Germinal center (tissue), 1 donor: ENCODE measurements around the gene CHCHD6.

Experiments
- DNase-seq: peaks from one replicate; pipeline ENCODE4 v3.0.0; 2012; ENCODE audit warnings: mixed read lengths, low spot score

CHCHD6 gene

DNA sequence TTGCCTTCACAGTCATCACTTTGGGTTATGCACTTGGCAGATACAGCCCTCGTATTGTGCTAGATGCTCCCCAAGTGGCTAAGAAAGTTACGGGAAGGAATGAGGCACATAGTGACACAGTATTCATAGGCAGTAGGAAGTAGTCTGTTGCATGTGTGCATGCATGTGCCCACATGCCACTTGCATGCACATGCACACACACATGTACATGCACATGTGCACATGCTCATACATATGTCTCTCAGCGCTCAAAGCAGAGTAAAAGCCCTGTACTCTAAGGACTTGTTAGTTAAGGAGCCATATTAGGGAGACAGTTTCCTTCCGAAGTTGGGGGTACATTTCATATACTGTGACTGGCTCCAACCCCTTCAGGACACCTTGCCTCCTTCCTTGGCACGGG lies 128.9 kb downstream of the CHCHD6 start:
- no peak for DNase-seq

DNA sequence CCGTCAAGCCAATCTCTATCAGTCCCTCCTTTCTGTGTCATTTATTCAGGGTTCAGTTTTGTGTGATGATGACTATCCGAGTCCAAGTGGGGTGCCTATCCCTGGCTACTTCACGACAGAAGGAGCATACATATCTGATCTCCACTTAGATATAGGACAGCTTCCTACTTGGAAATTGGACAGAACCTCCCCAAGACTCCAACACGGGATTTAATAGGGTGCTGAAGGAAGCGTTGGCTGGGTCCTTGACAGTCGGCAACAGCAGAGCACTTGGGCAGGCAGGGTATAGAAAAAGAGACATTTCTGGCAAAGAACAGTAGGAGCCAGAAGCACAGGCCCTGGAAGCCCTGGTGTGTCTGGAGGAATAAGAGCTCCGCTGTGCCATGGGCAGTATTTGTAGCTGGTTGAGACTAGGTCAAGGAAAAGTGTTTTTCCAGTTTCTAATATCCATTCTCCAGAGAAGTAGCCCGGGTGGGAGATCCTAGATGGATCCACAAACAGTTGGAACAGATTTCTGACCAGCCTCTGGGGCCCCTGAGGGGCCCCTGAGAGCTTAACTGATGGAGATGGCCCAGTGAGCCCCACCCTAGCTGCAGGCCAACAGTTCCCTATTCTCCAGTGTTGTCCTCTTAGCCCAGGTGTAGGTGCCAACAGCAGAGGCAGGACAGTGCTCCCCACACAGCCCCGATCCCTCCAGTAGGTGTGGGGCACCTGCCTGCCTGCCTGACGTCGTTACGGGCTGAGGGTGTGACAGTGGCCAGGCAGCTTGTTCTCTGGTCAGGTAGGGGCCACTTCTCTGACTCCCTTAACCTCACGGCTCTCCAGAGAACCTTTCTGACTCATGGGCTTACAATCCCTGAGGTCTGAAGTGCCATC lies 130.8 kb downstream of the CHCHD6 start:
- no peak for DNase-seq

DNA sequence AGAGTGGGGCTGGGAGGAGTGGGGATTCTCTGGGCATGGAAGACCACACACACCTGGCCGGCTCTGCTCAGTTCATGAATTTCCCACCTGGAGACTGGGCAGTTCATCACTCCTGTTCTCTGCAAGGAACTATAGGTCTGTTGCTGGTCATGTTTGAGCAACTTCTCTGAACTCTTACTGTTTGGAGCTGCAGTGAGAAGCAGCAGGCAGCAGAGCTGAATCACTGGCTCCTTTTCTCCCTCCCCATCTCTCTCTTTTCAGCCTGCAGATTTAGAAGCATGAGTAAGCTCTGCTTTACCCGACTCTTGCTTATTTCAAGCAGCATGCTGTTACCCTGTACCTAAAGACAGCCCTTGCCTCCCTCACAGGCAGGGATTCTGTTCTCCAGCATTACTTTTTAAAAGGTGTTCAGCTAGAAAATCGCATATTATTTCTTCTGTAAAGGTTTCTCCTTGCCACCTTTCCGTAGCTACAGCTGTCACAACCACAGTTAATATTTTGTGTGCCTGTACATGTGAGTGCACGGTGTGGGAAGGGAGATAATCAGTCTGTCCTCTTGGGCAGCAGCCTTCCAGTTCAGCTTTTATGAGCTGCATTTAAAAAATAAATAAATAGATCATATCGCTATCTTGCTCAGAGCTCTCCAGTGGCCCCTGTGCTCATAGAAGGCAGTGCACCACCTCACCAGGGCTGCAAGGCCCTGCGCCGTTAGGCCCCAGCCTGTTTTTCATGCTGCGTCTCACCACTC lies 131.6 kb downstream of the CHCHD6 start:
- DNase-seq, result no peak

DNA sequence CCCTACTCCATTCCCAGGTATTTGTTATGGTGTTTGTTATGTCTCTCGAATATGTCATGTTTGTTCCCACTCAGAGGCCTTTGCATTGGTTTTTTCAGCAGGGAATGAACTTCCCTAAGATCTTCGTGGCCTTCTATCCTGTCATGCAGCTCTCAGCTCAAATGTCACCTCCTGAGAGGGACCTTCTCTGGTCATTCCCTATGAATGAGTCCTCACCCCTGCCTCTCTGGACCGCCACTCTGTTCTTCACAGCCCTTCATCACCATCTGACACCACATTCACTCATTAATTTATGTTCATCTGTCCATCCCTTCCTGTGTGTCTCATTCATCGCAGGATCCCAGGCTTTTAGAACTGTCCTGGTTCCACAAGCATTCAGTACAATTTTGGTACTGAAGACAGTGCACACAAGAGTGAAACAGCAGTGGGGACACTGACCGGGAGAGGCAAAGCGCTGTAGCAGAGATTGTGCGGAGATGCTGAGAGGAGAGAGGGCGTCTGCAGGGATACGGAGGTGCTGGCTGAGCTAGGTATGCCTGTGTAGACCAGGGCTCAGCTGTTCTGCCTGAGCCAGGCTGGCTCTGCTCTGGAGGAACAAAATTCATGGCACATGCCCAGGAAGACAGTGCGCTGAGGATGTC lies 132.3 kb downstream of the CHCHD6 start:
- no peak for DNase-seq

DNA sequence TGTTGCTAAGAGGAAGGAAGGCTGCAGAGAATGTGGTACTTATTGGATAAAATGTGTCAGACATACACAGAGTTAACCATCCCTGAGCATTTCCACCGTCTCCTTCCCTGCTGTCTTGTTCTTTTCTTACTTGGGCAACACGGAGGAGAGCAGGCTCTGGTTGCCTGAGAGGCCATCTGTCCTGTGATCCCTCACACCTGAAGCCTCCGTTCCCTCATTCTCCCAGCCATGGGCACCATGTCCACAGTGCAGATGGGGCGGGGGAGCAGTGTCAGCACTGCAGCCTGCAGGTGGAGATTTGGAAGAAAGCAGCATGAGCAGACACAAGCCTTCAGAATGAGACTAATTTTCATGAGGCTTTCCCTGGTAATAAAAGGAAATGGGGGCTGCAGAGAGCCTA lies 133.7 kb downstream of the CHCHD6 start:
- no peak for DNase-seq

DNA sequence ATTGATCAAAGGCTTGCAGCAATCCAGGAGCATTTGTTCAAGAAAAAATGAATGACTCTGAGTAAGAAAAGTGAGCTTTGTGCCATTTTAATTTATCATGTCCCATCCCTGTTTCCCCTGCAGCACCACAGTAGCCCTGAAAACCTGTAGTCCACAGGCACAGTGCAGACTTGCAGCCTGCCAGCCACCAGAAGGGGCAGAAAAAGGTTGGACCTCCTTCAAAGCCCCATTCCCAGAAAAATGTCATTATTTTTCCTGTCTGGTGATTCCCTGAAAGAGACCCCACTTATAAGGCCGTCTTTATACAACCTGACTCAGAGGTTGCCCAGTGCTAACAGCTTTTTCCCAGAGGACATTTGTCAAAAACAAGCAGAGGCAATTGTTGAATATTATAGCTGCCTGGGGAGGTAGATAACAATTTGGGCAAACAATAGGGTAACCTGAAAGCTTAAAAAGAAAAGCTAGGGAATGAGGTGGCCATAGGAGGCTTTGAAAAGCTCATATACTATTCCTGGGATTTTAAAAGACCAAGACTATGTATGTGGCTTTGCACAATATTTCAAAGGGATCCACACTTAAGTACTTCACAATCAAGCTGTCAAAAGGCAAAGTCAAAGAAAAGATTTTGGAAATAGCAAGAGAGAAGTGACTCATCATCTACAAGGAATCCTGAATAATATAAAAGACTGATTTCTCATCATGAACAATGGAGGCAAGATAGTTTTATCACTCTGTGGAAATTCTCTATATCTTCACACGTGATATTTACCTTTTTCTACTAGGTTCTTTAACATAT lies 142.1 kb downstream of the CHCHD6 start:
- DNase-seq, result no peak

DNA sequence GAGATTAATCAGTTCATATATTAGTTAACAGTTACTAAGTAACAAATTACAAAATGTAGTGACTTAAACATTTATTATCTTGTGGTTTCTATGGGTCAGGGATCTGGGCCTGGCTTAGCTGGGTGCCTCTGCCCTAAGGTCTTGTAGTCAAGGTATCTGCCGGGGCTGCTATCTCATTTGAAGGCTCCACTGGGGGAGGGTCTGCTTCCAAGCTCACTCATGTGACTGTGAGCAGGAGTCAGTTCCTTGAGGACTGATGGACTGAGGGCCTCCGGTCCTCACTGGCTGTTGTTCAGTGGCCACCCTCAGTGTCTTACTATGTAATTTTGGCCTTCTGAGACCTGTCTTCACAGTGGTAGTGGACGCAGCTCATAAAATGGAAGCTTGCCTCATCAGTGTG lies 143.0 kb downstream of the CHCHD6 start:
- DNase-seq, result no peak

DNA sequence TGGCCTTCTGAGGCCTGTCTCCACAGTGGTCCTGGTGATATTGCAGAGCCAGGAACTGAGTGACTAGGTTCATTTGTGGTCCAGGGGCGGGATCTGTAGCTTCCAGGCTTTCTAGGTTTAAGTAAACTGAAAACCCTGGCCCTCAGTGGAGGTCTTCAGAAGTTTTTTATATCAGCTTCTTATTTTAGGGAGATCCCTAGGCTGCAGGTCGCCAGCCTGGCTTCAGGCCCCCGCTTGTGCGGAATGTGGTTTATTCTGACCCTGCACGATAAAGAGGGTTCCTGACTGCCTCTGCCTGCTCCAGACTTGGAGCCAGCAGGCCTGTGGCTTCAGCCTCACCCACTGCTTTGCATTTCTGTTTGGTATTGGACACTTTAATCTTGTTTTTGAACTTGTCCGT lies 145.0 kb downstream of the CHCHD6 start:
- no peak for DNase-seq

DNA sequence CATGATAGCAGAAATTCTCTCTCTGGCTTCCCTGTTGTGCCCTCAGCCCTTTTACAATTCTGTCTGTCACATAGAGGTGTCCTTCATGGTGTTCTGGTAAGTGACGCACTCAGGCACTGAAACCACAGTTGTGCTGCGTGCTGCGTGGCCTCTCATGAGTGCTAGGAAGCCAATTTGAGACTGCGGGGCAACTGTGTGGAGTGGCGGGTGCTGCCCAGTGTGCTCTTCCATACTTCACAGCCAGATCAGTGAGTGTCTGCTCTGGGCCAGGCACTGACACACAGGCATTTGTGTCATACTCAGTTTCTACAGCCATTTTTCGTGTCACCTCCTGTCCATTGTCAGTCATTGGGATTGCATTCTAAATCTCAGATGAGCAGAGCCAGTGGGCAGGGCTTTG lies 145.7 kb downstream of the CHCHD6 start:
- DNase-seq, result no peak

DNA sequence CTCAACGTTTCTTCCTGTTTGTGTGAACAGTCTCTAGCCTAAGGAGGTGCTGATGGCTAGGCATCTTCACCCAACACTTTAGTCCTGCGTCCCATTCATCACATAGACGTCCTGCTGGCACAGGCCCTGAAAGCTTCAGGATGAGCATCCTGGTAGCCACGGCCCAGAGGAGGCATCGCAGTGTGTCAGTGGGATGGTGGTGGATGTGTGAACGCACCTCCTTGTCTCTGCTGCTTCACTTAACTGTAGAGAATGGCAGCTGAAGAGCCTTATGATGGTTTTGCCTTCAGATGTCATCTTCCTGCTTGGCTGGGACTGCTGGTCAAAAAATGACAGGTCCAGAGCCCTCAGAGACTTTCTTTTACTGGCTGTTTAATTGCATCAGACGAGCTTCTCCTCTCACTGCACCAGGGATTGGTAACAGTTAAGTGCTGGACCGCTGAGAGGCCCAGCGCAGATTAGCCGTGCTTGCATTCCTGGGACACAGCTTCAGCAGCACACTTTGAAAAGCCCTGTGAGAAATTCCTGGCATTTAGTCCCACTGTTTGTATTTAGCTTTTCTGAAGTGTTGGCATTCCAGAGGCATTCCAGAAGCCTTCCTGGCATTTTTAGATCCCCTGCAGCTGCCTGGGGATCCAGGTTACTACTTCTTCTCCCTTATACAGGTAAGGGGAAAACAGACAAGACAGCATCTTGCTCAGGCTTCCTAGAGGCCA lies 146.5 kb downstream of the CHCHD6 start:
- DNase-seq, result no peak

DNA sequence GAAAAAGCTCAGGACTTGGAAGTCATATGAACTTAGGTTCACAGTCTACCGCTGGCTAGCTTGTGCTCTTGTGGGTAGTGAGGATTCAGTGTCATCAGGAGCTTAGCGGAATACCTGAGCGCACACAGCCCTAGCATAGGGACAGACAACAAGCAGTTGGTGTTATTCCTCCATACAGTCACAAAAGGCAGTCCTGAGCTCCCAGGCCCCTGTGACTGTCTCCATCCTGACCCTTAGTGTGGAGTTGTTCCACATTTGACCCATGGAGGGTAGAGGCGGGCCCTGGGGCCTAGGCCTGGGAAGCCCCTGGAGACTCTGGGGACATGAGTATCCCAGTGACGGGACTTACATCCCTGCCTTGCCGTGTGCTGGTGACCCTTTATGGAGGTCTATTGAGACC lies 147.3 kb downstream of the CHCHD6 start:
- DNase-seq, result no peak

DNA sequence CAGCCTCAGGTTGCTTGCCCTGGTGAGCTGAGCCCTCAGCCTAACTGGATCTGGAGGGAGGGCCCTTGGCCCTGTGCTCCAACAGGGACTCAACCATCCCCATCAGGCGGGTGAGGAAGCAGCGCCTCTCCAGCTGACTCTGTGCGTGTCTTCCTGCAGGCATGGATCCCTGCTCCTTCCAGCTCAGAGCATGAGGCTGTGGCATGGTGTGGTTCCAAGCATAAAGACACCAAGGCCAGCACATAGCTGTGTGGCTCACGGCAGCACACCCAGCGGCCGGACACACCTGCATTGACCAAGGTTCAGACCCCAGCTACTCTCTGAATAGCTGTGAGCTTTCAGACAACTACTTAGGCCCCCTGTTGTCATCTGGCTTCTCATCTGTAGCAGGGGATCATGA lies 147.9 kb downstream of the CHCHD6 start:
- no peak for DNase-seq

DNA sequence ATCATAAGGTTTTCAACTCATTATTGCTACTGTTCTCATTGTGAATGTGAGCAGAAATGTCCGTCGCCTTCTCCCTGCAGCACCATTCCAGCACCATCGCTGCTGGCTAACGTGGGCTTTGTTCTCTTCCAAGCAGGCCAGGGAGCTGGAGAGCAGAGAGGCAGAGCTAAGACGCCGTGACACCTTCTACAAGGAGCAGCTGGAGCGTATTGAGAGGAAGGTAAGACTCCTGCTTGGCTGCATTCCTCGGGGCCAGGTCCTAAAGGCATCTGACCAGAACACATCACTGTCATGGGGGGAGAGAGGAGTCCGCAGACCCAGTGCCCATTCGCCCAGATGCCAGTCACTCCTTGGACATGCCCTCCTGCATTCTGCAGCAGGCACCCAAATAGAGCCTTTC lies 148.5 kb downstream of the CHCHD6 start:
- no peak for DNase-seq

DNA sequence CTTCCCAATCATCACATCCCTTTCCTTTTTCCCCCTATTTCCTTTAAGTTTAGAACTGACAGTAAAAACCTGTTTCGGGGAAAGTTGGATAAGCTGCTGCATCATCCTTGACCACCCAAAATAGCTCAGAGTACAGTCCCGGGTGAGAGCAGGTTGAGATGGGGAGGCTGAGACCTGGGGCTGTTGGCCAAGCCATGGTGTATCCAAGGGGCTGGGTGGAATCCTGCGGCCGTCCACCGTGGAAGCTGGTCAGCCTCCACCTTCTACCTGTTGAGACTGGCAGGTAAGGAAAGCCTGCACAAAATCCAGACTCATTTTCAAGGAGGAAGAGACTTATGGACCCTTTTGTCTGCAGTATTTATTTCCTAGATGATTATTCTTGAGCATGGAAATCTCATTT lies 150.6 kb downstream of the CHCHD6 start:
- DNase-seq, result no peak

DNA sequence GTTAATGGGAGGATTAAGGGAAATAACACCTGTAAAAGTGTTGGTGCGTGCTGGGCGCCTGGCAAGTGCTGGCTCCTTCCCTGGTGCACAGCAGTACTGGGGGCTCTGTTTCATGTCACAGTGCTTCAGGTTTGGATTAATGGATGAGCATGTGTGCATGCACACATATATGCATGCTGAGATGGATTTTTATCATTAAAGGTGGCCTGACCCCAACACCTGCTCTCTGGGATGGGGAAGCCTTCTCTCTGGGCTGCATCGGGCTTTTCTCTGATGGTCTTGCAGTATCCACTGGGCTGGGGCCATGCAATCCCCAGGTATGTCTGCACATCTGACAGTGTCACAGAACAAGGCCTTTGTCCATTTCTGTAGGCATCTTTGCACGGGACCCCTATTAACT lies 151.3 kb downstream of the CHCHD6 start:
- no peak for DNase-seq

DNA sequence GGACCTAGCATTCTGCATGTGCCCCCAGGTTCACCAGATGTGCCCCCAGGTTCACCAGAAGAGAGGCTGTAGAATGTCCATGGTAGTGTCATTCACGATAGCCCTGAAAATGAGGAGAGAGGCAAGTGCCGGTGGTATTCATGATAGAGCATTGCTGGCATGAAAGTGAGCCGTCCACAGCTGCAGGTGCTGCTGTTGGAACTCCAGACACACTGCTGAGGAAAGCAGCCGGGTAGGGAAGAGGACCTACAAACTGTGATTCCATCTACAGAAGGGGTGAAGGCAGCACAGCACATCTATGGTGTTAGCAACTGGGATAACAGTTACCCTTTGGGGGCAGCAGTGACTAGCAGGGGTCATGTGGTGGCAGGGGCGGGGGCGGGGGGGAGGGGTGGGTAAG lies 153.9 kb downstream of the CHCHD6 start:
- DNase-seq, result no peak

DNA sequence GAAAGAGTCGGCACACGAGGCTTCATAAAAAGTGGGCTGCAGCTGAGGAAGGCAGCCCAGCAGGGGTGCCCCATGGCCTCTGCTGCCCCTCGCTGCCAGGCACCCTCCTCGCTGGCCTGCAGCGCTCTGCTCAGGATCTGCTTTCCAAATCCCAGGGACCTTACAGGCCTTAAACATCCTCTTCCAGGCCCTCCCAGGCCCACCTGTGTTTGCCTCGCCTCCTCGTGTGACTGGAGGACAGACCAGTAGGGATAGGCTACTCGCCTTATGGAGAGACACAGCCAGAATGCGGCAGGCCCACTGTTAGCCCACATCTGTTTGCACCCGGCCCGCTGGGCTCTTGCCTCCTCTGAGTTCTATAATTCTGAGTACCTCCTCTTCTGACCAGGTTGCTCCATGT lies 154.4 kb downstream of the CHCHD6 start:
- no peak for DNase-seq

DNA sequence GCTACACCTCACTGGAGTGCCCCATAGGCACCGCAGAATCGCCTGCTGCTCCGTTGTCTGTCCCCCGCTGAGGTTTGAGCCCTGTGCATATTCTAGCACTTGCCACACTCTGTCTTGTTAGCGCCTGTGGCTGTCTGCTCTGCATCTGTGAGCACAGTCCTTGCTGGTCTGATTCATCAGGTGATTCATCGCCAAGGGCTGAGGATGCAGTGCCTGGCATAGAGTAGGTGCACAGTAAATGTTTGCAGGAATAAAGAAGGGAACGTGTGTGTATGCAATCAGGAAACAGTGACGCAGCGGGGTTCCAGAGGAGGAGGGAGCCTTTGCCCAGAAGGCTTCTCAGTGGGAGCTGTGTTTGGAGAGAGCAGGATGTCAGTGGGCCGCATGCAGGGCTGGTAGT lies 154.8 kb downstream of the CHCHD6 start:
- DNase-seq, result no peak

DNA sequence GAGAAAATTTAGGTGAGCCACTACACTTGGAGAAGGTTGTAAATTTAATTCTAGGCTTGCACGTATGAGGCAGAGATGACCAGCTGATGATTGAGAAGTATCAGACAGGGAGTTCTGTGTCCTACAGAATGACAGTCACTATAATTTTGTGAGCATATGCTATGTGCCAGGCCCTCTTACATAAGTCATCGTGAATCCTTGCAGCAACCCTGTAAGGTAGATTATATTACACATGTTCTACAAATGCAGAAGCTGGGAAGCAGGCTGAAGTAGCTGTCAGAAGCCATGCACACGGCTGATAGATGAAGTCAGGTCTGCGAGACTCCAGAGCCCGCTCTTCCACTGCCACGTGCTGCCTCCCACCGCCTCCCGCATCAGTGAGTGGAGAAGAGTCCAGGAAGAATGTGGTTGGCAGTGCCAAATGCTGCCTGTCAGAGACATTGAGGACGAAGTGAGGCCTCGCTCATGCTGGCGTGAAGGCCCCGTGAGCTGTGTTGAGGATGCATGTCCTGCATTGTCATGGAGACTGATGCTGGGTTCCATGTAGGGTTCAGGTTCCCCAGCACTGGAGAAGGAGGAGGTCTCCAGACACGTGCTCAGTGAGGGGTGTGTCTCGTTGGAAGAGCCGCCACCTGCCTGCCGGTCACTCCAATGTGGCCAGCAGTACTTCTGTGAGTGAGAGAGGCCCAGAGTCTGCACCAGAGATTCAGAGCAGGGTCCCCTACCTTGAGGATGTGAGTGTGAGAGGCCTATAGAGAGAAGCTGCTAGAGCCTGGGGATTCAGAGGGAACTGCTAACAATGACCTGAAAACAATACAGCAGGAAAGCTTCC lies 155.6 kb downstream of the CHCHD6 start:
- no peak for DNase-seq

DNA sequence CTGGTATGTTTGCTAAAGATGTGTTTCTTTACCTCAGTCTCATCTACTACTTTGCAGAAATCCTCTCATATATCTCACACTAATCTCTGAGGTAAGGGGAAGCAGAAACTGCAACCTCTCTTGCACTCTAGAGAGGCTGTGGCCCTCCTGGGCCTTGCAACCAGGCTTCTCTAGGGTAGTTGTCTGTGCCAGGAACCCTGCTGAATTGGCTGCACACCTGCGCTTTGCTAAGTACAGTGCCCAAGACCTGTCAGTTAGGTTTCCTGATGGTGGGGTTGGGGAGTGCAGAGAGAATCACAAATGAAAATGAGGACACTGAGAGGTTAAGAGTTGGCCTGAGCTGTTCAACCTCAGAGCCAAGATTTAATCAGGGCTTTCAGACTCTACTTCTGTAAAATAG lies 161.7 kb downstream of the CHCHD6 start:
- no peak for DNase-seq
